WTC11 (cell line): Measurements from ENCODE around the gene UBXN11. TPM values are rescaled to one million over a fixed set of nuclear protein-coding genes. Genes with fewer than 3 reads are reported as not detected.

Experiments
- ATAC-seq: fragments of 200-7000 bp; cut with Tn5 transposase; 2 replicates; pipeline ENCODE4 v1.10.0; 2021; ENCODE audit warnings: mild to moderate bottlenecking, moderate library complexity
- CTCF ChIA-PET: fragments of 300-600 bp; sonication (Branson Sonifier 250); formaldehyde crosslinking; loops from one replicate; lab custom pipeline; 2021; ENCODE audit warnings: antibody characterized with exemption; lab: Charles Lee
- POLR2A ChIA-PET: fragments of 350-600 bp; sonication (Branson Sonifier 250); formaldehyde crosslinking; loops from one replicate; lab custom pipeline; 2021; ENCODE audit warnings: antibody characterized with exemption; lab: Charles Lee
- DNase-seq: peaks from one replicate; pipeline ENCODE4 v3.0.0; 2021; ENCODE audit warnings: low spot score
- H3K27ac Mint-ChIP-seq: 2 replicates; pipeline ENCODE4 v1.8.0; 2021; ENCODE audit warnings: mixed read lengths
- H3K27me3 Mint-ChIP-seq: 2 replicates; pipeline ENCODE4 v1.8.0; 2021; ENCODE audit warnings: low read depth, mild to moderate bottlenecking, moderate library complexity, mixed read lengths
- H3K36me3 Mint-ChIP-seq: 2 replicates; pipeline ENCODE4 v1.8.0; 2021; ENCODE audit warnings: mixed read lengths
- H3K4me1 Mint-ChIP-seq: 2 replicates; pipeline ENCODE4 v1.8.0; 2022; ENCODE audit warnings: mixed read lengths
- H3K4me3 Mint-ChIP-seq: 2 replicates; pipeline ENCODE4 v1.8.0; 2021; ENCODE audit warnings: mild to moderate bottlenecking, moderate library complexity, mixed read lengths
- H3K9me3 Mint-ChIP-seq: 2 replicates; pipeline ENCODE4 v1.8.0; 2021; ENCODE audit warnings: mixed read lengths
- ESRRA ChIP-seq: sonication (generic); formaldehyde crosslinking; IDR thresholded peaks from 2 replicates; pipeline ENCODE4 v1.8.1; 2022; ENCODE audit warnings: mild to moderate bottlenecking, missing genetic modification reagents, borderline replicate concordance
- ETV6 ChIP-seq: sonication (generic); formaldehyde crosslinking; IDR thresholded peaks from 2 replicates; pipeline ENCODE4 v1.8.1; 2022; ENCODE audit warnings: mild to moderate bottlenecking, missing genetic modification reagents
- FOXJ3 ChIP-seq: sonication (generic); formaldehyde crosslinking; IDR thresholded peaks from 2 replicates; pipeline ENCODE4 v1.9.0; 2021; ENCODE audit warnings: missing genetic modification reagents, mild to moderate bottlenecking, borderline replicate concordance
- KAT7 ChIP-seq: sonication (generic); formaldehyde crosslinking; IDR thresholded peaks from 2 replicates; pipeline ENCODE4 v1.8.1; 2023; ENCODE audit warnings: missing genetic modification reagents, mild to moderate bottlenecking, borderline replicate concordance
- NR1H2 ChIP-seq: sonication (generic); formaldehyde crosslinking; IDR thresholded peaks from 2 replicates; pipeline ENCODE4 v1.9.0; 2021; ENCODE audit warnings: mild to moderate bottlenecking, moderate library complexity, missing genetic modification reagents
- NR2C2 ChIP-seq: sonication (generic); formaldehyde crosslinking; IDR thresholded peaks from 2 replicates; pipeline ENCODE4 v1.8.0; 2022; ENCODE audit warnings: mild to moderate bottlenecking, missing genetic modification reagents
- OVOL2 ChIP-seq: fragments of 250-450 bp; sonication (Bioruptor Pico); IDR thresholded peaks from 2 replicates; pipeline ENCODE4 v1.9.0; 2021; ENCODE audit warnings: mild to moderate bottlenecking, borderline replicate concordance
- ZNF219 ChIP-seq: sonication (generic); formaldehyde crosslinking; IDR thresholded peaks from 2 replicates; pipeline ENCODE4 v1.8.0; 2023; ENCODE audit warnings: missing genetic modification reagents, mild to moderate bottlenecking, borderline replicate concordance
- ZNF263 ChIP-seq: sonication (generic); formaldehyde crosslinking; IDR thresholded peaks from 2 replicates; pipeline ENCODE4 v1.8.1; 2022; ENCODE audit warnings: low read depth, mild to moderate bottlenecking, moderate library complexity, missing genetic modification reagents
- total RNA-seq: library from RNA; stranded (reverse); gene quantifications from 3 replicates; pipeline ENCODE4 v1.2.3, GENCODE V29; 2021
- TF ChIP-seq, protein P1 (sequence below): fragments of 200-600 bp; IDR thresholded peaks from 2 replicates; pipeline ENCODE4 v1.8.0; 2022; ENCODE audit warnings: antibody characterized with exemption
- TF ChIP-seq, protein P2 (sequence below): sonication (generic); formaldehyde crosslinking; IDR thresholded peaks from 2 replicates; pipeline ENCODE4 v1.8.1; 2023; ENCODE audit warnings: mild to moderate bottlenecking, moderate library complexity, missing genetic modification reagents
- TF ChIP-seq, protein P3 (sequence below): sonication (generic); formaldehyde crosslinking; IDR thresholded peaks from 2 replicates; pipeline ENCODE4 v1.8.1; 2023; ENCODE audit warnings: mild to moderate bottlenecking, missing genetic modification reagents, borderline replicate concordance
- TF ChIP-seq, protein P4 (sequence below): sonication (generic); formaldehyde crosslinking; IDR thresholded peaks from 2 replicates; pipeline ENCODE4 v1.8.0; 2022; ENCODE audit warnings: missing genetic modification reagents
- TF ChIP-seq, protein P5 (sequence below): sonication (generic); formaldehyde crosslinking; IDR thresholded peaks from 2 replicates; pipeline ENCODE4 v1.8.0; 2022; ENCODE audit warnings: mild to moderate bottlenecking, missing genetic modification reagents
- TF ChIP-seq, protein P6 (sequence below): sonication (generic); formaldehyde crosslinking; IDR thresholded peaks from 2 replicates; pipeline ENCODE4 v1.8.1; 2022; ENCODE audit warnings: low read depth, mild to moderate bottlenecking, moderate library complexity, missing genetic modification reagents, borderline replicate concordance

UBXN11 gene
- total RNA-seq, 1 experiment from 2014 or later: 14.1 TPM

DNA sequence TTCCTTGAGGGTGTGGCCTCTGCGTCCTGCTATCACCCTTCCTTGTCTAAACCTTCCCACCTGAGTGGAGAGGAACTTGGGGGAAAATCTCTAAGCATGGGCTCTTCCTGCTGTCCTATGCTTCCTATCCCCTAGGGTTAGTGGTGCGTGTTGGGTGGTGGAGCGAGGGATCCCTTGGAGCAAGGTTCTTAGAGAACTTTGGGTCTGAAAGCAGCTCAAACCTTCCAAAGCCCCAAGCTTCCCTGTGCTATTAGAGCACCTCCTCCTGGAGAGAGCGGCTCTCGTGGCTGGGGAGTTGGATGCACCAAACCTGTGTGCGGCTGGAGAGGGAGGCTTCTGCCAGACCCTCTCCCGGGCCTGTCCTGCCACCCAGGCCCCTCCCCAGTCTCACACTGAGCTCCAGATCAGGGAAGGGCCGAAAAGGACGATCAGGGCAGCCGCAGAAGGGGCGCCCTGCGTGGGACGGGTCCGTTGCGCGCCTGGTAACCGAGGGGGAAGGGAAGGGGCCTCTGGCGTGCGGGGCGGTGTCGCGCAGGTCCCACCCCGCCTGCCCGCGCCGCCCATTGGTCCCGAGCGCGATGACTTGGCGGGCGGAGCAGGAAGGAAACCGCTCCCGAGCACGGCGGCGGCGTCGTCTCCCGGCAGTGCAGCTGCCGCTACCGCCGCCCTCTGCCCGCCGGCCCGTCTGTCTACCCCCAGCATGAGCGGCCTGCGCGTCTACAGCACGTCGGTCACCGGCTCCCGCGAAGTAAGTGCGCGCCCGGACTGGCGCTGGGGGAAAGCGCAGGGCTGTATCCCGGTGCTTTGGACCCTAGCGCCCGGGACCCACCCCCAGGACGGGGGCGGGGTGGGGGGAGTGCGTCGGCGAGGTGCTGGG is 26.7 kb downstream of the UBXN11 start, which contains the start of gene SH3BGRL3 (continued):
- TF ChIP-seq, protein P1, sequence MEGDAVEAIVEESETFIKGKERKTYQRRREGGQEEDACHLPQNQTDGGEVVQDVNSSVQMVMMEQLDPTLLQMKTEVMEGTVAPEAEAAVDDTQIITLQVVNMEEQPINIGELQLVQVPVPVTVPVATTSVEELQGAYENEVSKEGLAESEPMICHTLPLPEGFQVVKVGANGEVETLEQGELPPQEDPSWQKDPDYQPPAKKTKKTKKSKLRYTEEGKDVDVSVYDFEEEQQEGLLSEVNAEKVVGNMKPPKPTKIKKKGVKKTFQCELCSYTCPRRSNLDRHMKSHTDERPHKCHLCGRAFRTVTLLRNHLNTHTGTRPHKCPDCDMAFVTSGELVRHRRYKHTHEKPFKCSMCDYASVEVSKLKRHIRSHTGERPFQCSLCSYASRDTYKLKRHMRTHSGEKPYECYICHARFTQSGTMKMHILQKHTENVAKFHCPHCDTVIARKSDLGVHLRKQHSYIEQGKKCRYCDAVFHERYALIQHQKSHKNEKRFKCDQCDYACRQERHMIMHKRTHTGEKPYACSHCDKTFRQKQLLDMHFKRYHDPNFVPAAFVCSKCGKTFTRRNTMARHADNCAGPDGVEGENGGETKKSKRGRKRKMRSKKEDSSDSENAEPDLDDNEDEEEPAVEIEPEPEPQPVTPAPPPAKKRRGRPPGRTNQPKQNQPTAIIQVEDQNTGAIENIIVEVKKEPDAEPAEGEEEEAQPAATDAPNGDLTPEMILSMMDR: no peak
- 0 out of 2 replicates have a peak, but pooled peaks have one; percentile 46 for TF ChIP-seq NR2C2 (CRISPR knock-in tag)
- peak; percentile 37; the same call in 1 of the 2 replicates for TF ChIP-seq ESRRA (CRISPR knock-in tag)
- no peak for TF ChIP-seq FOXJ3 (CRISPR knock-in tag)
- TF ChIP-seq, all 79 proteins: peak for 29

DNA sequence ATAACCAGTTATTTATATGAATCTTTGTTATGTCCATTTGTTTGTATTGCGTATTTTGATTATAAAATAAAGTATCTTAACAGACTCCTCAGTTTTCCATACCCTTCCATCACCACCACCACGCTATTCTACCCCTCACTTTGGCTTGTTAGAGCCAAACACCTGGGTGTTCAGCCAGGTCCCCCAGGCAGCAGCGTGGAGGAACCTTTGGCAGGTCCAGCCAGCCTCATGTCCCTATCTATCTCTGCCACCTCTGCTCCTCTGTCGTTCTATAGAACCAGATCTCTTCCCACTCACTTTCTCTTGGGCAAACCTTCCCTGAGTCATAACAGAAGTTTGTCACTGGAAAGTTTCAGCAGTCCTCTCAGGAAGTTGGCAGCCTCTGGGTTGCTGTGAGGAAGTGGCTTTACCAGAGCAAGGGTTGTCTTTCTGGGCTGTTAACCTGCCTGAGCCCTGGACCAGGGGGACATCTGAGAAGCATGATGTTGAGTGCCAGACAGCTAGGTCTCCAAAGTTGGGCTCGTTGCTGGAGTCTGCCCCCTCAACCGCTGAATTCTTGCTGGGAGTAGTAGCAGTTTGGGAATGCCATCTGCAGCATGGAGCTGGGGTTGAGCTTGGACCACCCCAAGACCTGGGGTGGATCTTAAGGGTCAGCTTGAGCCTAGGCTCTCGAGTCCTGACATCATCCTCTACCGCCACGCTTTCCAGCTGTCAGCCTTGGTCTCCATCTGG is 27.5 kb downstream of the UBXN11 start:
- peaks cover 41% of the 10 kb centered on the region for H3K4me1 Mint-ChIP-seq
- peak; percentile 5; the same call in 1 of the 2 replicates for ATAC-seq

More for the DNA sequence above, 27.5 kb downstream of the UBXN11 start:
- POLR2A ChIA-PET: interaction anchor here (0.8 to 1.3 kb wide), 3 partner anchors 12 to 184 kb away, joined by 3 to 6 read pairs (median 6); partner anchors contain the start of gene CATSPER4
- Mint-ChIP-seq H3K36me3 (peaks cover 46% of the 10 kb centered on the region), H3K4me3 (peak overlapping the region; percentile 85), H3K27ac (peak overlapping the region; percentile 78), H3K27me3 (no peaks in the 10 kb centered on the region), H3K9me3 (no peaks in the 10 kb centered on the region)
- CTCF ChIA-PET: interaction anchor here (0.6 to 11.1 kb wide), 28 partner anchors 9 to 193 kb away, joined by 3 to 306 read pairs (median 4); partner anchors contain the start of genes CATSPER4, CD52, CEP85 and CNKSR1
- no peak for DNase-seq
- no peak for TF ChIP-seq OVOL2 (CRISPR knock-in tag)
- TF ChIP-seq, protein P2, sequence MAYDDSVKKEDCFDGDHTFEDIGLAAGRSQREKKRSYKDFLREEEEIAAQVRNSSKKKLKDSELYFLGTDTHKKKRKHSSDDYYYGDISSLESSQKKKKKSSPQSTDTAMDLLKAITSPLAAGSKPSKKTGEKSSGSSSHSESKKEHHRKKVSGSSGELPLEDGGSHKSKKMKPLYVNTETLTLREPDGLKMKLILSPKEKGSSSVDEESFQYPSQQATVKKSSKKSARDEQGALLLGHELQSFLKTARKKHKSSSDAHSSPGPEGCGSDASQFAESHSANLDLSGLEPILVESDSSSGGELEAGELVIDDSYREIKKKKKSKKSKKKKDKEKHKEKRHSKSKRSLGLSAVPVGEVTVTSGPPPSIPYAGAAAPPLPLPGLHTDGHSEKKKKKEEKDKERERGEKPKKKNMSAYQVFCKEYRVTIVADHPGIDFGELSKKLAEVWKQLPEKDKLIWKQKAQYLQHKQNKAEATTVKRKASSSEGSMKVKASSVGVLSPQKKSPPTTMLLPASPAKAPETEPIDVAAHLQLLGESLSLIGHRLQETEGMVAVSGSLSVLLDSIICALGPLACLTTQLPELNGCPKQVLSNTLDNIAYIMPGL (CRISPR knock-in tag): no peak
- TF ChIP-seq, protein P3, sequence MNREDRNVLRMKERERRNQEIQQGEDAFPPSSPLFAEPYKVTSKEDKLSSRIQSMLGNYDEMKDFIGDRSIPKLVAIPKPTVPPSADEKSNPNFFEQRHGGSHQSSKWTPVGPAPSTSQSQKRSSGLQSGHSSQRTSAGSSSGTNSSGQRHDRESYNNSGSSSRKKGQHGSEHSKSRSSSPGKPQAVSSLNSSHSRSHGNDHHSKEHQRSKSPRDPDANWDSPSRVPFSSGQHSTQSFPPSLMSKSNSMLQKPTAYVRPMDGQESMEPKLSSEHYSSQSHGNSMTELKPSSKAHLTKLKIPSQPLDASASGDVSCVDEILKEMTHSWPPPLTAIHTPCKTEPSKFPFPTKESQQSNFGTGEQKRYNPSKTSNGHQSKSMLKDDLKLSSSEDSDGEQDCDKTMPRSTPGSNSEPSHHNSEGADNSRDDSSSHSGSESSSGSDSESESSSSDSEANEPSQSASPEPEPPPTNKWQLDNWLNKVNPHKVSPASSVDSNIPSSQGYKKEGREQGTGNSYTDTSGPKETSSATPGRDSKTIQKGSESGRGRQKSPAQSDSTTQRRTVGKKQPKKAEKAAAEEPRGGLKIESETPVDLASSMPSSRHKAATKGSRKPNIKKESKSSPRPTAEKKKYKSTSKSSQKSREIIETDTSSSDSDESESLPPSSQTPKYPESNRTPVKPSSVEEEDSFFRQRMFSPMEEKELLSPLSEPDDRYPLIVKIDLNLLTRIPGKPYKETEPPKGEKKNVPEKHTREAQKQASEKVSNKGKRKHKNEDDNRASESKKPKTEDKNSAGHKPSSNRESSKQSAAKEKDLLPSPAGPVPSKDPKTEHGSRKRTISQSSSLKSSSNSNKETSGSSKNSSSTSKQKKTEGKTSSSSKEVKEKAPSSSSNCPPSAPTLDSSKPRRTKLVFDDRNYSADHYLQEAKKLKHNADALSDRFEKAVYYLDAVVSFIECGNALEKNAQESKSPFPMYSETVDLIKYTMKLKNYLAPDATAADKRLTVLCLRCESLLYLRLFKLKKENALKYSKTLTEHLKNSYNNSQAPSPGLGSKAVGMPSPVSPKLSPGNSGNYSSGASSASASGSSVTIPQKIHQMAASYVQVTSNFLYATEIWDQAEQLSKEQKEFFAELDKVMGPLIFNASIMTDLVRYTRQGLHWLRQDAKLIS (CRISPR knock-in tag): 0 out of 2 replicates have a peak, but pooled peaks have one; percentile 6
- TF ChIP-seq ZNF219 (CRISPR knock-in tag): no peak
- TF ChIP-seq, protein P4, sequence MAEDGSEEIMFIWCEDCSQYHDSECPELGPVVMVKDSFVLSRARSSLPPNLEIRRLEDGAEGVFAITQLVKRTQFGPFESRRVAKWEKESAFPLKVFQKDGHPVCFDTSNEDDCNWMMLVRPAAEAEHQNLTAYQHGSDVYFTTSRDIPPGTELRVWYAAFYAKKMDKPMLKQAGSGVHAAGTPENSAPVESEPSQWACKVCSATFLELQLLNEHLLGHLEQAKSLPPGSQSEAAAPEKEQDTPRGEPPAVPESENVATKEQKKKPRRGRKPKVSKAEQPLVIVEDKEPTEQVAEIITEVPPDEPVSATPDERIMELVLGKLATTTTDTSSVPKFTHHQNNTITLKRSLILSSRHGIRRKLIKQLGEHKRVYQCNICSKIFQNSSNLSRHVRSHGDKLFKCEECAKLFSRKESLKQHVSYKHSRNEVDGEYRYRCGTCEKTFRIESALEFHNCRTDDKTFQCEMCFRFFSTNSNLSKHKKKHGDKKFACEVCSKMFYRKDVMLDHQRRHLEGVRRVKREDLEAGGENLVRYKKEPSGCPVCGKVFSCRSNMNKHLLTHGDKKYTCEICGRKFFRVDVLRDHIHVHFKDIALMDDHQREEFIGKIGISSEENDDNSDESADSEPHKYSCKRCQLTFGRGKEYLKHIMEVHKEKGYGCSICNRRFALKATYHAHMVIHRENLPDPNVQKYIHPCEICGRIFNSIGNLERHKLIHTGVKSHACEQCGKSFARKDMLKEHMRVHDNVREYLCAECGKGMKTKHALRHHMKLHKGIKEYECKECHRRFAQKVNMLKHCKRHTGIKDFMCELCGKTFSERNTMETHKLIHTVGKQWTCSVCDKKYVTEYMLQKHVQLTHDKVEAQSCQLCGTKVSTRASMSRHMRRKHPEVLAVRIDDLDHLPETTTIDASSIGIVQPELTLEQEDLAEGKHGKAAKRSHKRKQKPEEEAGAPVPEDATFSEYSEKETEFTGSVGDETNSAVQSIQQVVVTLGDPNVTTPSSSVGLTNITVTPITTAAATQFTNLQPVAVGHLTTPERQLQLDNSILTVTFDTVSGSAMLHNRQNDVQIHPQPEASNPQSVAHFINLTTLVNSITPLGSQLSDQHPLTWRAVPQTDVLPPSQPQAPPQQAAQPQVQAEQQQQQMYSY (CRISPR knock-in tag): peak; percentile 88
- no peak for TF ChIP-seq NR1H2
- TF ChIP-seq KAT7 (CRISPR knock-in tag): 0 out of 2 replicates have a peak, but pooled peaks have one; percentile 5
- TF ChIP-seq, protein P5, sequence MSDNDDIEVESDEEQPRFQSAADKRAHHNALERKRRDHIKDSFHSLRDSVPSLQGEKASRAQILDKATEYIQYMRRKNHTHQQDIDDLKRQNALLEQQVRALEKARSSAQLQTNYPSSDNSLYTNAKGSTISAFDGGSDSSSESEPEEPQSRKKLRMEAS (CRISPR knock-in tag): no peak
- TF ChIP-seq, protein P6, sequence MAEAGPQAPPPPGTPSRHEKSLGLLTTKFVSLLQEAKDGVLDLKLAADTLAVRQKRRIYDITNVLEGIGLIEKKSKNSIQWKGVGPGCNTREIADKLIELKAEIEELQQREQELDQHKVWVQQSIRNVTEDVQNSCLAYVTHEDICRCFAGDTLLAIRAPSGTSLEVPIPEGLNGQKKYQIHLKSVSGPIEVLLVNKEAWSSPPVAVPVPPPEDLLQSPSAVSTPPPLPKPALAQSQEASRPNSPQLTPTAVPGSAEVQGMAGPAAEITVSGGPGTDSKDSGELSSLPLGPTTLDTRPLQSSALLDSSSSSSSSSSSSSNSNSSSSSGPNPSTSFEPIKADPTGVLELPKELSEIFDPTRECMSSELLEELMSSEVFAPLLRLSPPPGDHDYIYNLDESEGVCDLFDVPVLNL (CRISPR knock-in tag): 0 out of 2 replicates have a peak, but pooled peaks have one; percentile 19
- no peak for TF ChIP-seq NR2C2 (CRISPR knock-in tag)
- TF ChIP-seq ETV6 (CRISPR knock-in tag): no peak
- no peak for TF ChIP-seq ZNF263 (CRISPR knock-in tag)
